K562 (cell line): Measurements from ENCODE around the gene RAB31. TPM values are rescaled to one million over a fixed set of nuclear protein-coding genes. Genes with fewer than 3 reads are reported as not detected.

Experiments used
- BDP1 ChIP-seq: IDR thresholded peaks from 3 replicates; pipeline ENCODE4 v1.6.1; 2011; ENCODE audit not compliant: insufficient read length, insufficient read depth
- EGR1 ChIP-seq: fragments of 450-650 bp; conservative IDR thresholded peaks from 2 replicates; pipeline ENCODE4 v1.6.1; 2017; ENCODE audit warnings: mild to moderate bottlenecking
- ELK1 ChIP-seq: sonication (generic); formaldehyde crosslinking; IDR thresholded peaks from 2 replicates; pipeline ENCODE4 v1.8.1; 2022; ENCODE audit warnings: missing genetic modification reagents
- PCBP1 ChIP-seq: fragments of 200-400 bp; formaldehyde crosslinking; IDR thresholded peaks from 2 replicates; pipeline ENCODE4 v1.6.1; 2018; ENCODE audit warnings: mild to moderate bottlenecking, low read depth, low read length; ENCODE audit not compliant: poor library complexity, severe bottlenecking
- ZFP30 ChIP-seq: fragments of 250-450 bp; sonication (Bioruptor Pico); IDR thresholded peaks from 2 replicates; pipeline ENCODE4 v1.8.0; 2022; ENCODE audit warnings: moderate library complexity, mild to moderate bottlenecking, inconsistent platforms, borderline replicate concordance
- ZNF79 ChIP-seq: fragments of 250-450 bp; sonication (Bioruptor Pico); IDR thresholded peaks from 2 replicates; pipeline ENCODE4 v1.4.0; 2020; ENCODE audit warnings: low read depth, mild to moderate bottlenecking, moderate library complexity
- polyA plus RNA-seq, 8 experiments: library from polyadenylated mRNA; depleted of rRNA in 4 of 8; stranded (reverse) in 5 of 8; unstranded in 3 of 8; fragments of >200 nt; fragmentation: Nextera tagmentation in 2 of 8; fragmentation: Illumina TruSeq in 1 of 8; extraction: Ambion mirVana in 2 of 8; extraction: Trizol in 1 of 8; gene quantifications; 2 replicates each; pipeline versions ENCODE4 v1.2.1 to v1.2.3, GENCODE V29; 2011 to 2014; ENCODE audit warnings: inconsistent platforms in 1 of 8, missing spikeins in 1 of 8
- total RNA-seq, 7 experiments: library from RNA; depleted of rRNA in 6 of 7; stranded (reverse); fragments of >200 nt in 6 of 7; fragmentation: Illumina TruSeq in 2 of 7; extraction: Trizol in 2 of 7; gene quantifications; 2 replicates each; pipeline versions ENCODE4 v1.2.1 to v1.2.3, GENCODE V29; 2011 to 2021; ENCODE audit warnings: low replicate concordance in 1 of 7
- TF ChIP-seq, protein P1 (sequence below): sonication (generic); formaldehyde crosslinking; IDR thresholded peaks from 2 replicates; pipeline ENCODE4 v1.8.0; 2023; ENCODE audit warnings: mild to moderate bottlenecking, missing genetic modification reagents
- TF ChIP-seq, protein P2 (sequence below): fragments of 250-450 bp; sonication (Bioruptor Pico); IDR thresholded peaks from 2 replicates; pipeline ENCODE4 v1.8.0; 2021; ENCODE audit warnings: moderate library complexity, mild to moderate bottlenecking, inconsistent platforms
- TF ChIP-seq, protein P3 (sequence below): fragments of 450-650 bp; IDR thresholded peaks from 2 replicates; pipeline ENCODE4 v1.6.1; 2016; ENCODE audit warnings: low read depth

Gene RAB31
- total and polyA plus RNA-seq, 9 of the 15 experiments (the other 6 are each of a cell fraction or from before 2014, with no cell fraction given), result 20.7 to 70.4 (median 41.3) TPM

GRCh38 chr18:9898792-9899549, 190.9 kb downstream of the RAB31 start (continued):
- no peak for TF ChIP-seq ELK1
- TF ChIP-seq, protein P1, sequence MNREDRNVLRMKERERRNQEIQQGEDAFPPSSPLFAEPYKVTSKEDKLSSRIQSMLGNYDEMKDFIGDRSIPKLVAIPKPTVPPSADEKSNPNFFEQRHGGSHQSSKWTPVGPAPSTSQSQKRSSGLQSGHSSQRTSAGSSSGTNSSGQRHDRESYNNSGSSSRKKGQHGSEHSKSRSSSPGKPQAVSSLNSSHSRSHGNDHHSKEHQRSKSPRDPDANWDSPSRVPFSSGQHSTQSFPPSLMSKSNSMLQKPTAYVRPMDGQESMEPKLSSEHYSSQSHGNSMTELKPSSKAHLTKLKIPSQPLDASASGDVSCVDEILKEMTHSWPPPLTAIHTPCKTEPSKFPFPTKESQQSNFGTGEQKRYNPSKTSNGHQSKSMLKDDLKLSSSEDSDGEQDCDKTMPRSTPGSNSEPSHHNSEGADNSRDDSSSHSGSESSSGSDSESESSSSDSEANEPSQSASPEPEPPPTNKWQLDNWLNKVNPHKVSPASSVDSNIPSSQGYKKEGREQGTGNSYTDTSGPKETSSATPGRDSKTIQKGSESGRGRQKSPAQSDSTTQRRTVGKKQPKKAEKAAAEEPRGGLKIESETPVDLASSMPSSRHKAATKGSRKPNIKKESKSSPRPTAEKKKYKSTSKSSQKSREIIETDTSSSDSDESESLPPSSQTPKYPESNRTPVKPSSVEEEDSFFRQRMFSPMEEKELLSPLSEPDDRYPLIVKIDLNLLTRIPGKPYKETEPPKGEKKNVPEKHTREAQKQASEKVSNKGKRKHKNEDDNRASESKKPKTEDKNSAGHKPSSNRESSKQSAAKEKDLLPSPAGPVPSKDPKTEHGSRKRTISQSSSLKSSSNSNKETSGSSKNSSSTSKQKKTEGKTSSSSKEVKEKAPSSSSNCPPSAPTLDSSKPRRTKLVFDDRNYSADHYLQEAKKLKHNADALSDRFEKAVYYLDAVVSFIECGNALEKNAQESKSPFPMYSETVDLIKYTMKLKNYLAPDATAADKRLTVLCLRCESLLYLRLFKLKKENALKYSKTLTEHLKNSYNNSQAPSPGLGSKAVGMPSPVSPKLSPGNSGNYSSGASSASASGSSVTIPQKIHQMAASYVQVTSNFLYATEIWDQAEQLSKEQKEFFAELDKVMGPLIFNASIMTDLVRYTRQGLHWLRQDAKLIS (CRISPR knock-in tag), result no peak
- TF ChIP-seq EGR1, result no peak
- no peak for TF ChIP-seq BDP1
- no peak for TF ChIP-seq ZFP30
- TF ChIP-seq, protein P2, sequence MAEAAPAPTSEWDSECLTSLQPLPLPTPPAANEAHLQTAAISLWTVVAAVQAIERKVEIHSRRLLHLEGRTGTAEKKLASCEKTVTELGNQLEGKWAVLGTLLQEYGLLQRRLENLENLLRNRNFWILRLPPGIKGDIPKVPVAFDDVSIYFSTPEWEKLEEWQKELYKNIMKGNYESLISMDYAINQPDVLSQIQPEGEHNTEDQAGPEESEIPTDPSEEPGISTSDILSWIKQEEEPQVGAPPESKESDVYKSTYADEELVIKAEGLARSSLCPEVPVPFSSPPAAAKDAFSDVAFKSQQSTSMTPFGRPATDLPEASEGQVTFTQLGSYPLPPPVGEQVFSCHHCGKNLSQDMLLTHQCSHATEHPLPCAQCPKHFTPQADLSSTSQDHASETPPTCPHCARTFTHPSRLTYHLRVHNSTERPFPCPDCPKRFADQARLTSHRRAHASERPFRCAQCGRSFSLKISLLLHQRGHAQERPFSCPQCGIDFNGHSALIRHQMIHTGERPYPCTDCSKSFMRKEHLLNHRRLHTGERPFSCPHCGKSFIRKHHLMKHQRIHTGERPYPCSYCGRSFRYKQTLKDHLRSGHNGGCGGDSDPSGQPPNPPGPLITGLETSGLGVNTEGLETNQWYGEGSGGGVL (CRISPR knock-in tag), result no peak
- TF ChIP-seq, protein P3, sequence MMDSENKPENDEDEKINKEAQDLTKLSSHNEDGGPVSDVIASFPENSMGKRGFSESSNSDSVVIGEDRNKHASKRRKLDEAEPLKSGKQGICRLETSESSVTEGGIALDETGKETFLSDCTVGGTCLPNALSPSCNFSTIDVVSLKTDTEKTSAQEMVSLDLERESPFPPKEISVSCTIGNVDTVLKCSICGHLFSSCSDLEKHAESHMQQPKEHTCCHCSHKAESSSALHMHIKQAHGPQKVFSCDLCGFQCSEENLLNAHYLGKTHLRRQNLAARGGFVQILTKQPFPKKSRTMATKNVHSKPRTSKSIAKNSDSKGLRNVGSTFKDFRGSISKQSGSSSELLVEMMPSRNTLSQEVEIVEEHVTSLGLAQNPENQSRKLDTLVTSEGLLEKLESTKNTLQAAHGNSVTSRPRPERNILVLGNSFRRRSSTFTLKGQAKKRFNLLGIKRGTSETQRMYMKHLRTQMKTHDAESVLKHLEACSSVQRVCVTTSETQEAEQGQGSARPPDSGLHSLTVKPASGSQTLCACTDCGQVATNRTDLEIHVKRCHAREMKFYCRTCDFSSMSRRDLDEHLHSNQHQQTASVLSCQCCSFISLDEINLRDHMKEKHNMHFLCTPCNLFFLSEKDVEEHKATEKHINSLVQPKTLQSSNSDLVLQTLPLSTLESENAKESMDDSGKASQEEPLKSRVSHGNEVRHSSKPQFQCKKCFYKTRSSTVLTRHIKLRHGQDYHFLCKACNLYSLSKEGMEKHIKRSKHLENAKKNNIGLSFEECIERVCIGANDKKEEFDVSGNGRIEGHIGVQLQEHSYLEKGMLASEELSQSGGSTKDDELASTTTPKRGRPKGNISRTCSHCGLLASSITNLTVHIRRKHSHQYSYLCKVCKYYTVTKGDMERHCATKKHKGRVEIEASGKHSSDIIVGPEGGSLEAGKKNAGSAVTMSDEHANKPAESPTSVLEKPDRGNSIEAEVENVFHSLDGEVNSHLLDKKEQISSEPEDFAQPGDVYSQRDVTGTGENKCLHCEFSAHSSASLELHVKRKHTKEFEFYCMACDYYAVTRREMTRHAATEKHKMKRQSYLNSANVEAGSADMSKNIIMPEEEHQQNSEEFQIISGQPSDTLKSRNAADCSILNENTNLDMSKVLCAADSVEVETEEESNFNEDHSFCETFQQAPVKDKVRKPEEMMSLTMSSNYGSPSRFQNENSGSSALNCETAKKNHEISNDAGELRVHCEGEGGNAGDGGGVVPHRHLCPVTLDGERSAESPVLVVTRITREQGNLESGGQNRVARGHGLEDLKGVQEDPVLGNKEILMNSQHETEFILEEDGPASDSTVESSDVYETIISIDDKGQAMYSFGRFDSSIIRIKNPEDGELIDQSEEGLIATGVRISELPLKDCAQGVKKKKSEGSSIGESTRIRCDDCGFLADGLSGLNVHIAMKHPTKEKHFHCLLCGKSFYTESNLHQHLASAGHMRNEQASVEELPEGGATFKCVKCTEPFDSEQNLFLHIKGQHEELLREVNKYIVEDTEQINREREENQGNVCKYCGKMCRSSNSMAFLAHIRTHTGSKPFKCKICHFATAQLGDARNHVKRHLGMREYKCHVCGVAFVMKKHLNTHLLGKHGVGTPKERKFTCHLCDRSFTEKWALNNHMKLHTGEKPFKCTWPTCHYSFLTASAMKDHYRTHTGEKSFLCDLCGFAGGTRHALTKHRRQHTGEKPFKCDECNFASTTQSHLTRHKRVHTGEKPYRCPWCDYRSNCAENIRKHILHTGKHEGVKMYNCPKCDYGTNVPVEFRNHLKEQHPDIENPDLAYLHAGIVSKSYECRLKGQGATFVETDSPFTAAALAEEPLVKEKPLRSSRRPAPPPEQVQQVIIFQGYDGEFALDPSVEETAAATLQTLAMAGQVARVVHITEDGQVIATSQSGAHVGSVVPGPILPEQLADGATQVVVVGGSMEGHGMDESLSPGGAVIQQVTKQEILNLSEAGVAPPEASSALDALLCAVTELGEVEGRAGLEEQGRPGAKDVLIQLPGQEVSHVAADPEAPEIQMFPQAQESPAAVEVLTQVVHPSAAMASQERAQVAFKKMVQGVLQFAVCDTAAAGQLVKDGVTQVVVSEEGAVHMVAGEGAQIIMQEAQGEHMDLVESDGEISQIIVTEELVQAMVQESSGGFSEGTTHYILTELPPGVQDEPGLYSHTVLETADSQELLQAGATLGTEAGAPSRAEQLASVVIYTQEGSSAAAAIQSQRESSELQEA, result no peak
- TF ChIP-seq PCBP1, result no peak
- no peak for TF ChIP-seq ZNF79 (CRISPR knock-in tag)
